ENCODE measurements around the gene TMC5. TPM values are rescaled to one million over a fixed set of nuclear protein-coding genes. Genes with fewer than 3 reads are reported as not detected.
A peak's percentile ranks its signal among the peaks of the same experiment; 100 is the strongest.

The TMC5 gene
- total RNA-seq, 2 donors from 2014 or later: not detected

- Mint-ChIP-seq H3K4me1 (ENCODE audit: low read depth in 2 of 2) (no peaks in the 10 kb centered on the region), H3K27ac (no peak overlapping the region), H3K36me3 (no peaks in the 10 kb centered on the region), H3K4me3 (no peak overlapping the region), H3K27me3 (peaks cover 0 to 2% of the 10 kb centered on the region in 2 donors), H3K9me3 (no peaks in the 10 kb centered on the region)
- DNase-seq (ENCODE audit: low spot score): no peak
- ATAC-seq: no peak
Measured at GRCh38 chr16:19486051-19486450, 68.4 kb downstream of the TMC5 start.

GRCh38 chr16:19486750-19487325 is 69.2 kb downstream of the TMC5 start:
- H3K9me3 Mint-ChIP-seq: no peaks in the 10 kb centered on the region
- no peaks in the 10 kb centered on the region for H3K4me1 Mint-ChIP-seq (ENCODE audit: low read depth in 2 of 2)
- H3K27me3 Mint-ChIP-seq: peaks cover 0 to 2% of the 10 kb centered on the region in 2 donors
- no peak overlapping the region for H3K27ac Mint-ChIP-seq
- no peak overlapping the region for H3K4me3 Mint-ChIP-seq
- no peaks in the 10 kb centered on the region for H3K36me3 Mint-ChIP-seq
- no peak for ATAC-seq
- DNase-seq (ENCODE audit: low spot score): no peak

GRCh38 chr16:19488213-19488640 is 70.5 kb downstream of the TMC5 start:
- H3K4me1 Mint-ChIP-seq (ENCODE audit: low read depth in 2 of 2): no peaks in the 10 kb centered on the region
- H3K27ac Mint-ChIP-seq: no peak overlapping the region
- H3K36me3 Mint-ChIP-seq: no peaks in the 10 kb centered on the region
- H3K4me3 Mint-ChIP-seq: no peak overlapping the region
- ATAC-seq: no peak
- peaks cover 0 to 2% of the 10 kb centered on the region in 2 donors for H3K27me3 Mint-ChIP-seq
- no peaks in the 10 kb centered on the region for H3K9me3 Mint-ChIP-seq
- DNase-seq (ENCODE audit: low spot score): no peak

GRCh38 chr16:19490619-19491018 is 72.9 kb downstream of the TMC5 start:
- DNase-seq (ENCODE audit: low spot score): no peak
- no peak overlapping the region for H3K27ac Mint-ChIP-seq
- no peaks in the 10 kb centered on the region for H3K9me3 Mint-ChIP-seq
- H3K4me3 Mint-ChIP-seq: no peak overlapping the region
- no peak for ATAC-seq
- H3K27me3 Mint-ChIP-seq: peaks cover 0 to 2% of the 10 kb centered on the region in 2 donors
- H3K4me1 Mint-ChIP-seq (ENCODE audit: low read depth in 2 of 2): peaks cover 9 to 10% of the 10 kb centered on the region in 2 donors
- H3K36me3 Mint-ChIP-seq: no peaks in the 10 kb centered on the region

GRCh38 chr16:19497176-19497575 is 79.5 kb downstream of the TMC5 start:
- DNase-seq (ENCODE audit: low spot score): no peak
- Mint-ChIP-seq H3K9me3 (no peaks in the 10 kb centered on the region), H3K27me3 (no peaks in the 10 kb centered on the region), H3K27ac (peak overlapping the region in 1 of 2 donors; percentile 4), H3K4me3 (no peak overlapping the region), H3K36me3 (peaks cover 13% of the 10 kb centered on the region), H3K4me1 (ENCODE audit: low read depth in 2 of 2) (peaks cover 9 to 10% of the 10 kb centered on the region in 2 donors)
- no peak for ATAC-seq

- Mint-ChIP-seq H3K9me3 (no peaks in the 10 kb centered on the region), H3K27ac (no peak overlapping the region)
Measured at GRCh38 chr16:19499006-19499405, 81.3 kb downstream of the TMC5 start.

GRCh38 chr16:19499481-19499880 is 81.8 kb downstream of the TMC5 start:
- Mint-ChIP-seq H3K36me3 (peaks cover 20% of the 10 kb centered on the region), H3K27ac (no peak overlapping the region), H3K27me3 (no peaks in the 10 kb centered on the region), H3K4me1 (ENCODE audit: low read depth in 2 of 2) (peaks cover 0 to 3% of the 10 kb centered on the region in 2 donors), H3K9me3 (no peaks in the 10 kb centered on the region), H3K4me3 (no peak overlapping the region)
- DNase-seq (ENCODE audit: low spot score) (no peak), ATAC-seq (no peak)

More at GRCh38 chr16:19499006-19499405, 81.3 kb downstream of the TMC5 start:
- DNase-seq (ENCODE audit: low spot score): no peak
- Mint-ChIP-seq H3K4me1 (ENCODE audit: low read depth in 2 of 2) (peaks cover 2 to 3% of the 10 kb centered on the region in 2 donors), H3K36me3 (peaks cover 15% of the 10 kb centered on the region), H3K27me3 (no peaks in the 10 kb centered on the region), H3K4me3 (no peak overlapping the region)
- ATAC-seq: no peak

- H3K27ac Mint-ChIP-seq: no peak overlapping the region
- no peak overlapping the region for H3K4me3 Mint-ChIP-seq
- H3K9me3 Mint-ChIP-seq: no peaks in the 10 kb centered on the region
- H3K27me3 Mint-ChIP-seq: no peaks in the 10 kb centered on the region
- ATAC-seq: peak in 1 of 2 donors; percentile 51
- DNase-seq (ENCODE audit: low spot score): peak; percentile 68
- H3K36me3 Mint-ChIP-seq: peaks cover 39% of the 10 kb centered on the region
- H3K4me1 Mint-ChIP-seq (ENCODE audit: low read depth in 2 of 2): peaks cover 0 to 3% of the 10 kb centered on the region in 2 donors
Measured at GRCh38 chr16:19502395-19503131, 84.9 kb downstream of the TMC5 start.

GRCh38 chr16:19503461-19504075 is 85.9 kb downstream of the TMC5 start:
- no peak for ATAC-seq
- Mint-ChIP-seq H3K36me3 (peaks cover 39% of the 10 kb centered on the region), H3K27ac (no peak overlapping the region), H3K9me3 (no peaks in the 10 kb centered on the region), H3K4me3 (no peak overlapping the region), H3K4me1 (ENCODE audit: low read depth in 2 of 2) (peaks cover 0 to 3% of the 10 kb centered on the region in 2 donors), H3K27me3 (no peaks in the 10 kb centered on the region)
- DNase-seq (ENCODE audit: low spot score): no peak

- no peak overlapping the region for H3K4me3 Mint-ChIP-seq
- DNase-seq (ENCODE audit: low spot score): no peak
- H3K36me3 Mint-ChIP-seq: peaks cover 33% of the 10 kb centered on the region
- ATAC-seq: no peak
- no peak overlapping the region for H3K27ac Mint-ChIP-seq
- H3K27me3 Mint-ChIP-seq: no peaks in the 10 kb centered on the region
- H3K4me1 Mint-ChIP-seq (ENCODE audit: low read depth in 2 of 2): peaks cover 0 to 3% of the 10 kb centered on the region in 2 donors
- no peaks in the 10 kb centered on the region for H3K9me3 Mint-ChIP-seq
Measured at GRCh38 chr16:19505600-19506303, 88.1 kb downstream of the TMC5 start.

GRCh38 chr16:19506965-19507364 is 89.3 kb downstream of the TMC5 start:
- H3K27me3 Mint-ChIP-seq: no peaks in the 10 kb centered on the region
- no peak for DNase-seq (ENCODE audit: low spot score)
- no peak overlapping the region for H3K27ac Mint-ChIP-seq
- H3K4me3 Mint-ChIP-seq: no peak overlapping the region
- ATAC-seq: no peak
- H3K4me1 Mint-ChIP-seq (ENCODE audit: low read depth in 2 of 2): peaks cover 0 to 3% of the 10 kb centered on the region in 2 donors
- peaks cover 27% of the 10 kb centered on the region for H3K36me3 Mint-ChIP-seq
- H3K9me3 Mint-ChIP-seq: no peaks in the 10 kb centered on the region

GRCh38 chr16:19507867-19508266 is 90.2 kb downstream of the TMC5 start:
- Mint-ChIP-seq H3K4me1 (ENCODE audit: low read depth in 2 of 2) (peaks cover 0 to 3% of the 10 kb centered on the region in 2 donors), H3K4me3 (no peak overlapping the region), H3K27me3 (no peaks in the 10 kb centered on the region), H3K9me3 (no peaks in the 10 kb centered on the region), H3K36me3 (peaks cover 31% of the 10 kb centered on the region), H3K27ac (no peak overlapping the region)
- no peak for DNase-seq (ENCODE audit: low spot score)
- no peak for ATAC-seq

- no peaks in the 10 kb centered on the region for H3K9me3 Mint-ChIP-seq
- DNase-seq (ENCODE audit: low spot score) (no peak), ATAC-seq (no peak)
- H3K27ac Mint-ChIP-seq: no peak overlapping the region
- no peaks in the 10 kb centered on the region for H3K27me3 Mint-ChIP-seq
- peaks cover 12 to 18% of the 10 kb centered on the region in 2 donors for H3K4me1 Mint-ChIP-seq (ENCODE audit: low read depth in 2 of 2)
- H3K4me3 Mint-ChIP-seq: no peak overlapping the region
- H3K36me3 Mint-ChIP-seq: peaks cover 40% of the 10 kb centered on the region
Measured at GRCh38 chr16:19512297-19512696, 94.6 kb downstream of the TMC5 start.
